Glutamatergic neuron (in vitro differentiated cells): ENCODE measurements around the gene SAMD1. TPM values are rescaled to one million over a fixed set of nuclear protein-coding genes. Genes with fewer than 3 reads are reported as not detected.

Experiments used
- DNase-seq: peaks from one replicate; pipeline ENCODE4 v3.0.0; 2022
- H3K27ac Mint-ChIP-seq: one replicate; pipeline ENCODE4 v1.8.0; 2020; ENCODE audit warnings: mild to moderate bottlenecking, mixed read lengths, inconsistent platforms; ENCODE audit not compliant: unreplicated experiment
- H3K27me3 Mint-ChIP-seq: one replicate; pipeline ENCODE4 v1.8.0; 2020; ENCODE audit warnings: mild to moderate bottlenecking, moderate library complexity, mixed read lengths, inconsistent platforms; ENCODE audit not compliant: unreplicated experiment
- H3K36me3 Mint-ChIP-seq: one replicate; pipeline ENCODE4 v1.8.0; 2020; ENCODE audit warnings: mild to moderate bottlenecking, mixed read lengths, inconsistent platforms; ENCODE audit not compliant: unreplicated experiment
- H3K4me1 Mint-ChIP-seq: one replicate; pipeline ENCODE4 v1.8.0; 2020; ENCODE audit warnings: mild to moderate bottlenecking, low read depth, mixed read lengths, inconsistent platforms; ENCODE audit not compliant: unreplicated experiment
- H3K4me3 Mint-ChIP-seq: one replicate; pipeline ENCODE4 v1.8.0; 2020; ENCODE audit warnings: mild to moderate bottlenecking, mixed read lengths, inconsistent platforms; ENCODE audit not compliant: unreplicated experiment
- H3K9me3 Mint-ChIP-seq: one replicate; pipeline ENCODE4 v1.8.0; 2020; ENCODE audit warnings: mild to moderate bottlenecking, moderate library complexity, mixed read lengths, inconsistent platforms; ENCODE audit not compliant: unreplicated experiment
- total RNA-seq: library from RNA; stranded (reverse); fragmentation: NEBNext Ultra II Directional; extraction: Animal tissue kit (Norgen Biotek cat#: 25700); gene quantifications from one replicate; pipeline ENCODE4 v1.2.1, GENCODE V29; 2021; ENCODE audit not compliant: unreplicated experiment
- TF ChIP-seq, protein P1 (sequence below): fragments of 200-600 bp; sonication (generic); IDR thresholded peaks from one replicate; pipeline ENCODE4 v1.5.0; 2021; ENCODE audit not compliant: partially characterized antibody, unreplicated experiment

The SAMD1 gene
- total RNA-seq, 1 donor from 2014 or later: 52.0 TPM

DNA sequence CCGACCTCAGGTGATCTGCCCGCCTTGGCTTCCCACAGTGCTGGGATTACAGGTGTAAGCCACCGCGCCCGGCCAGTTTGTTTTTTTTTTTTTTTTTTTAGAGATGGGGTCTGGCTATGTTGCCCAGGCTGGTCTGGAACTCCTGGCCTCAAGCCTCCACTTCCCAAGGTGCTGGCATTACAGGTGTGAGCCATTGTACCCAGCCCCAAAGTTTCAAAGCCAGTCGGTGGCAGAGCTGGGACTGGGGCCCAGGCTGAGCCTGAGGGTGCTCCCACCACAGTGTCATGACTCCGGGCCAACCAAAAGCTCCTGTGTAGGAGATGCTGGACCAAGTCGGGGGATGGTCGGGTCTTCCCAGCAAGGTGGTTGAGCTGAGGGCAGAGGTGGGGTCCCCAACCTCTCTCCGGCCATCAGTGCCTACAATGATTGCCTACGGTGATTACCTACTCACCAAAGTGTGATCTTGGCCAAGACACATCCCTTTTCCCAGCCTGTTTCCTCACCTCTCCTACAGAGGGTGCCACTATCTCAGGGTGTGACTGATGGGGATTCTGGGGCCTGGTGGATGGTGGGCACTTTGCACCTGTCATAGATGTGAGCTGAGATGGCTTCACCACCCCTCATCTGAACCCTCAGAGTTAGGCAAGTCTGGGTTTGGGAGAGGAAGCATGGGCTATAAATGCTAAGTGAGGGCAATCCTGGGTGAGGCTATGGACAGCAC lies 5.9 kb upstream of the SAMD1 start:
- Mint-ChIP-seq H3K27me3 (peaks cover 7% of the 10 kb centered on the region), H3K36me3 (peaks cover 4% of the 10 kb centered on the region), H3K4me1 (peaks cover 3% of the 10 kb centered on the region), H3K4me3 (no peak overlapping the region), H3K9me3 (peaks cover 8% of the 10 kb centered on the region), H3K27ac (no peak overlapping the region)
- DNase-seq: no peak
- TF ChIP-seq, protein P1, sequence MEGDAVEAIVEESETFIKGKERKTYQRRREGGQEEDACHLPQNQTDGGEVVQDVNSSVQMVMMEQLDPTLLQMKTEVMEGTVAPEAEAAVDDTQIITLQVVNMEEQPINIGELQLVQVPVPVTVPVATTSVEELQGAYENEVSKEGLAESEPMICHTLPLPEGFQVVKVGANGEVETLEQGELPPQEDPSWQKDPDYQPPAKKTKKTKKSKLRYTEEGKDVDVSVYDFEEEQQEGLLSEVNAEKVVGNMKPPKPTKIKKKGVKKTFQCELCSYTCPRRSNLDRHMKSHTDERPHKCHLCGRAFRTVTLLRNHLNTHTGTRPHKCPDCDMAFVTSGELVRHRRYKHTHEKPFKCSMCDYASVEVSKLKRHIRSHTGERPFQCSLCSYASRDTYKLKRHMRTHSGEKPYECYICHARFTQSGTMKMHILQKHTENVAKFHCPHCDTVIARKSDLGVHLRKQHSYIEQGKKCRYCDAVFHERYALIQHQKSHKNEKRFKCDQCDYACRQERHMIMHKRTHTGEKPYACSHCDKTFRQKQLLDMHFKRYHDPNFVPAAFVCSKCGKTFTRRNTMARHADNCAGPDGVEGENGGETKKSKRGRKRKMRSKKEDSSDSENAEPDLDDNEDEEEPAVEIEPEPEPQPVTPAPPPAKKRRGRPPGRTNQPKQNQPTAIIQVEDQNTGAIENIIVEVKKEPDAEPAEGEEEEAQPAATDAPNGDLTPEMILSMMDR: no peak

DNA sequence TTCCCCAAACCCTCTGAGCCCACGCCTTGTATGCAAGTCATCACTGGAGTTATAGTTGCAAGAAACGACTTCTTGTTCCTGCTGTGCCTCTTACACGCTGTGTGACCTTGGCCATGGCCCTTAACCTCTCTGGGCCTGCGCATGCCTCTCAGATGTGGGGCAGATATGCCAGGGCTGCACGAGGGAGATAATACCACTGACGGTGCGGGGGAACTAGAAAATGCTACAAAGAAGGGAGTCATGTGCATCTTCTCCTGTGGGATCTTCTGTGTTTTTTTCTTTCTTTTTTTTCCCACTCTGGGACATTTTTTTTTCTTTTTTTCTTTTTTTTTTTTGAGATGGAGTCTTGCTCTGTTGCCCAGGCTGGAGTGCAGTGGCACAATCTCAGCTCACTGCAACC lies 4.3 kb upstream of the SAMD1 start:
- Mint-ChIP-seq H3K9me3 (peaks cover 11% of the 10 kb centered on the region), H3K27ac (no peak overlapping the region), H3K36me3 (peaks cover 4% of the 10 kb centered on the region), H3K27me3 (peaks cover 8% of the 10 kb centered on the region), H3K4me3 (no peak overlapping the region), H3K4me1 (peaks cover 4% of the 10 kb centered on the region)
- TF ChIP-seq, protein P1: no peak
- DNase-seq: no peak

DNA sequence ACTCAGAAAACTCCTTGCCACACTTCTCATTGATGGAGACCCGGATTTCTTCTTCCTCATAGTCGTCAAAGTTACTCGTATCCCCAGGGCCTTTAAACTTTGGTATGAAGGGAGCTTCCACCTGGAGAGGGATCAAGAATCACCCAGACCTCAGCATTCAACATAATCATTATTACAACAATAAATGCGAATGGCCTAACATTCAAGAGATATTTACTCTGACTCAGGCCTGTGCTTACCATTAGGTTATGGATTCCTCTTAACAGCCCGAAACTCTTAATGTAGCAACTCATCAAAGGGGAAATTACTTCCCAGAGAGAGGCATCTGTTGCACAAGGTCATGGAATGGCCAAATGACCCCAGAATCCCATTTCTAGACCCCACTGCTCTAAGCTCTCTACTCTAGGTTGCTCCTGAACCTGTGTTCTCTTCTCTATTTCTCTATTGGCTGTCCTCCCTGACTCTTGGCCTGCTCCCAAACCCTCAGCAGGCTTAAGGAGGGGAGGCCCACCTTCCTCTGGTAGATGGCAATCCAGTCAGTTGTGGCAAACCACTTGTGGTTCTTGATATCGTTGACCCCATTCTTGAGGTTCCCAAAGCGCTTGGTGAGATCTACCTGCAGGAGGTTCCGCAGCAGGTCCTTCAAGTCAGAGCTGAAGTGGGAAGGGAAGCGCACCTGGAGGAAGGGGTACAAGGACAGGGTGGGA lies 2.7 kb upstream of the SAMD1 start:
- H3K27me3 Mint-ChIP-seq: peaks cover 12% of the 10 kb centered on the region
- peak overlapping the region; percentile 34 for H3K4me3 Mint-ChIP-seq
- no peak overlapping the region for H3K27ac Mint-ChIP-seq
- DNase-seq: no peak
- peaks cover 9% of the 10 kb centered on the region for H3K36me3 Mint-ChIP-seq
- TF ChIP-seq, protein P1: no peak
- peaks cover 8% of the 10 kb centered on the region for H3K4me1 Mint-ChIP-seq
- H3K9me3 Mint-ChIP-seq: peaks cover 15% of the 10 kb centered on the region

DNA sequence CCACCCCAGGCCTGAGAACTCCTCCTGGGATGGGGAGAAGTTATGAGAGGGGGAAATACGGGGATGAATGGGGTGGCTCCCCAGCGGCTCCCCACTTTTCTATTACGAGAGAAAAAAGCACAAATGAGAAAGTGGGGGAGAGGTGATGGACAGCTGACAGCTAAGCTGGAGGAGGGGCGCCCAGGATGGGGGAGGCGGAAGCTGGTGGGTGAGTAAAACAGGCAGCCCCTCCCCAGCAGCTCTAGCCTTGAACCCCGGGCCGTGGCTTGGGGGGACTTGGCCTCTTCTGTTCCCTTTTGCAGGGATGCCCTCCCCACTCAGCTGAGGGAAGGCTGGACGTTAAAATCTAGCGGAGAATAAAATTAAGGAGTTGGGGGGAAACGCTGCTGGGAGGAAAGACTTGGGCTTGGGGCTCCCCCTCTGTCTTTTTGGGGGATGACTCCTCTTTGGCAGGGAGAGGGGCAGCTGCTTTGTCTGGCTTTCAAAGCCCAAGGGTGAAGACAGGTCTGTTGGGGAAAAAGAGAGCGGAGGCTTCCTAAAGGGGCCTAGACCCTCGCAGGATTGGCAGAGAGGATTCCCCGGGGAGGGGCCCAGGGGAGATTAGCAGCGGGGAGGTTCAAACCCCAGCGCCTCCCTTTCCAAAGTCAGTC lies 1.4 kb upstream of the SAMD1 start:
- peak overlapping the region; percentile 84 for H3K27ac Mint-ChIP-seq
- peak overlapping the region; percentile 93 for H3K4me3 Mint-ChIP-seq
- H3K36me3 Mint-ChIP-seq: peaks cover 9% of the 10 kb centered on the region
- peaks cover 18% of the 10 kb centered on the region for H3K9me3 Mint-ChIP-seq
- TF ChIP-seq, protein P1: no peak
- no peak for DNase-seq
- H3K4me1 Mint-ChIP-seq: peaks cover 8% of the 10 kb centered on the region
- H3K27me3 Mint-ChIP-seq: peaks cover 8% of the 10 kb centered on the region
